ENCODE results near the gene ACSF2. TPM values are rescaled to one million over a fixed set of nuclear protein-coding genes. Genes with fewer than 3 reads are reported as not detected.

Gene ACSF2
- total and polyA plus RNA-seq, 2 of the 13 experiments (the other 11 are each of a cell fraction or from before 2014, with no cell fraction given) = 87.3 to 109 TPM

- peak; percentile 71; the same call in 1 of the 2 replicates for TF ChIP-seq ZNF414 (CRISPR knock-in tag; IDR thresholded peaks at IDR 0.05)
- TF ChIP-seq ZNF501 (CRISPR knock-in tag; IDR thresholded peaks at IDR 0.05) = peak; percentile 82; the same call in 1 of the 2 replicates
- TF ChIP-seq SRF (IDR thresholded peaks at IDR 0.05; ENCODE audit: low read depth, low read length) = no peak
- TF ChIP-seq ZNF574 (CRISPR knock-in tag; IDR thresholded peaks at IDR 0.05) = peak; percentile 99
- TF ChIP-seq, protein P1, sequence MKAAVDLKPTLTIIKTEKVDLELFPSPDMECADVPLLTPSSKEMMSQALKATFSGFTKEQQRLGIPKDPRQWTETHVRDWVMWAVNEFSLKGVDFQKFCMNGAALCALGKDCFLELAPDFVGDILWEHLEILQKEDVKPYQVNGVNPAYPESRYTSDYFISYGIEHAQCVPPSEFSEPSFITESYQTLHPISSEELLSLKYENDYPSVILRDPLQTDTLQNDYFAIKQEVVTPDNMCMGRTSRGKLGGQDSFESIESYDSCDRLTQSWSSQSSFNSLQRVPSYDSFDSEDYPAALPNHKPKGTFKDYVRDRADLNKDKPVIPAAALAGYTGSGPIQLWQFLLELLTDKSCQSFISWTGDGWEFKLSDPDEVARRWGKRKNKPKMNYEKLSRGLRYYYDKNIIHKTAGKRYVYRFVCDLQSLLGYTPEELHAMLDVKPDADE (CRISPR knock-in tag; IDR thresholded peaks at IDR 0.05) = 0 out of 2 replicates have a peak, but pooled peaks have one; percentile 83
- TF ChIP-seq ZNF850 (CRISPR knock-in tag; conservative IDR thresholded peaks at IDR 0.05) = peak; percentile 76; the same call in 1 of the 2 replicates
- peak; percentile 93 for TF ChIP-seq TARDBP (CRISPR knock-in tag; IDR thresholded peaks at IDR 0.05)
- peak; percentile 9; the same call in 1 of the 2 replicates for TF ChIP-seq PITX1 (CRISPR knock-in tag; IDR thresholded peaks at IDR 0.05)
- no peak for TF ChIP-seq MIER2 (CRISPR knock-in tag; IDR thresholded peaks at IDR 0.05)
- TF ChIP-seq ZNF180 (CRISPR knock-in tag; IDR thresholded peaks at IDR 0.05; ENCODE audit: borderline replicate concordance, low read depth) = no peak
- 0 out of 2 replicates have a peak, but pooled peaks have one; percentile 70 for TF ChIP-seq ISX (CRISPR knock-in tag; conservative IDR thresholded peaks at IDR 0.05)
- TF ChIP-seq RBM39 (IDR thresholded peaks at IDR 0.05; ENCODE audit: low read depth, low read length, poor library complexity, severe bottlenecking) = peak; percentile 89
- no peak for TF ChIP-seq ZNF136 (CRISPR knock-in tag; IDR thresholded peaks at IDR 0.05; ENCODE audit: low read depth)
- peak; percentile 90 for TF ChIP-seq POLR2G (IDR thresholded peaks at IDR 0.05; ENCODE audit: low read depth, low read length)
- TF ChIP-seq CREBL2 (CRISPR knock-in tag; IDR thresholded peaks at IDR 0.05; ENCODE audit: borderline replicate concordance) = no peak
- peak; percentile 89 for TF ChIP-seq ZBTB7B (CRISPR knock-in tag; IDR thresholded peaks at IDR 0.05)
- peak; percentile 78 for TF ChIP-seq ZNF142 (CRISPR knock-in tag; IDR thresholded peaks at IDR 0.05)
These were observed 52.7 kb downstream of the ACSF2 start, which contains the start of gene RSAD1 (continued) for GRCh38 chr17:50478391-50479381.

All from HepG2 (cell line).